ENCODE results near the gene ZWILCH. TPM values are rescaled to one million over a fixed set of nuclear protein-coding genes. Genes with fewer than 3 reads are reported as not detected.

The ZWILCH gene
- total RNA-seq, 1 experiment from 2014 or later: 39.9 TPM

DNA sequence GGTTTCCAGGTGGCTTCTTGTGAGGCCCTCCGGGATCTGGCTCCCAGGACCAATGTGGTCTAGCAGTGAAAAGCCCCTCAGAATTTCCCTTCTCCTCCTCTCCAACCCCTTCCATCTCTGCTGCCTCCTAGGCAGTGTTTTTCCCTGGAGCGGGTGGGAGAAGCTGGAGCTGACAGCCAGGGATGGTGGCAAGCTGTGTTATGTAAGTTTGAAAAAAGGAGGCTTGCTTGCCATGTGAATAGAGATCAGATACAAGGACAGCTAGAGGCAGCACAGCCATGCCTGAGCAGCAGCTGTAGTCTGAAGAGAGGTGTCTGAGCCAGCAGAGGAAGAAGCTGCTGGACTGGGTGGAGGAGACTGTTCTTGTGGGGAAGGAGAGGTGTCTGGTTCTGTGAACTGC lies 28.1 kb upstream of the ZWILCH start:
- POLR2A ChIA-PET: no interaction called here
- in situ Hi-C loops (cut with HindIII; ENCODE audit: low pct_unique_long_range_greater_than_20kb, low sequenced_read_pairs): no loop called here
- ATAC-seq: no peak

DNA sequence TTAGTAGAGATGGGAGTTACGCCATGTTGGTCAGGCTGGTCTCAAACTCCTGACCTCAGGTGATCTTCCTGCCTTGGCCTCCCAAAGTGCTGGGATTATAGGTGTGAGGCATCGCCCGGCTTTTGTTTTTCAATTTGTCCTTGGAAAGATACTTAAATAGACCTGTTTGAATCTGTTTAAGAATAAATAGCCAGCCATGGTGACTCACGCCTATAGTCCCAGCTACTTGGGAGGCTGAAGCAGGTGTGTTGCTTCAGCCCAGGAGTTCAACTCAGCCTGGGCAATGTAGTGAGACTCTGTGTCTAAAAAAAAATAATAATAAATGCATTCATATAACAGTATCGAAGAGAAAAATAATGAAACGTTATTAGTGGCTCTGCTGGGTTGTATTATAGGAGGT lies 24.9 kb upstream of the ZWILCH start:
- ATAC-seq (no peak), DNase-seq (ENCODE audit: low read depth, low spot score) (no peak)
- no peaks in the 10 kb centered on the region for H3K4me1 ChIP-seq (ENCODE audit: control insufficient read depth, insufficient read depth, low read length)
- H3K9me3 ChIP-seq (ENCODE audit: control insufficient read depth, insufficient read depth, low read depth, low read length): no peaks in the 10 kb centered on the region
- in situ Hi-C loops (cut with HindIII; ENCODE audit: low pct_unique_long_range_greater_than_20kb, low sequenced_read_pairs) (no loop called here), intact Hi-C loops (cut with micrococcal nuclease; ENCODE audit: unreplicated experiment) (no loop called here)
- H3K27me3 ChIP-seq (ENCODE audit: control insufficient read depth, insufficient read depth, low read length): no peaks in the 10 kb centered on the region
- no peak overlapping the region for H3K27ac ChIP-seq (ENCODE audit: low read length)
- CTCF ChIA-PET: no interaction called here
- POLR2A ChIA-PET: no interaction called here
- no peaks in the 10 kb centered on the region for H3K36me3 ChIP-seq (ENCODE audit: control insufficient read depth, insufficient read depth, low read length)
- no TSS peak for BruUV-seq (replicated peaks)
- TF ChIP-seq POLR2AphosphoS5 (IDR thresholded peaks at IDR 0.05; ENCODE audit: low read depth, low read length) (no peak), TCF7L2 (IDR thresholded peaks at IDR 0.05; ENCODE audit: low read depth, low read length) (no peak), SIN3A (IDR thresholded peaks at IDR 0.05; ENCODE audit: borderline replicate concordance, insufficient read depth, low read depth, low read length) (no peak)
- TF ChIP-seq, protein P1, sequence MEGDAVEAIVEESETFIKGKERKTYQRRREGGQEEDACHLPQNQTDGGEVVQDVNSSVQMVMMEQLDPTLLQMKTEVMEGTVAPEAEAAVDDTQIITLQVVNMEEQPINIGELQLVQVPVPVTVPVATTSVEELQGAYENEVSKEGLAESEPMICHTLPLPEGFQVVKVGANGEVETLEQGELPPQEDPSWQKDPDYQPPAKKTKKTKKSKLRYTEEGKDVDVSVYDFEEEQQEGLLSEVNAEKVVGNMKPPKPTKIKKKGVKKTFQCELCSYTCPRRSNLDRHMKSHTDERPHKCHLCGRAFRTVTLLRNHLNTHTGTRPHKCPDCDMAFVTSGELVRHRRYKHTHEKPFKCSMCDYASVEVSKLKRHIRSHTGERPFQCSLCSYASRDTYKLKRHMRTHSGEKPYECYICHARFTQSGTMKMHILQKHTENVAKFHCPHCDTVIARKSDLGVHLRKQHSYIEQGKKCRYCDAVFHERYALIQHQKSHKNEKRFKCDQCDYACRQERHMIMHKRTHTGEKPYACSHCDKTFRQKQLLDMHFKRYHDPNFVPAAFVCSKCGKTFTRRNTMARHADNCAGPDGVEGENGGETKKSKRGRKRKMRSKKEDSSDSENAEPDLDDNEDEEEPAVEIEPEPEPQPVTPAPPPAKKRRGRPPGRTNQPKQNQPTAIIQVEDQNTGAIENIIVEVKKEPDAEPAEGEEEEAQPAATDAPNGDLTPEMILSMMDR (IDR thresholded peaks at IDR 0.05): no peak
- TF ChIP-seq, protein P2, sequence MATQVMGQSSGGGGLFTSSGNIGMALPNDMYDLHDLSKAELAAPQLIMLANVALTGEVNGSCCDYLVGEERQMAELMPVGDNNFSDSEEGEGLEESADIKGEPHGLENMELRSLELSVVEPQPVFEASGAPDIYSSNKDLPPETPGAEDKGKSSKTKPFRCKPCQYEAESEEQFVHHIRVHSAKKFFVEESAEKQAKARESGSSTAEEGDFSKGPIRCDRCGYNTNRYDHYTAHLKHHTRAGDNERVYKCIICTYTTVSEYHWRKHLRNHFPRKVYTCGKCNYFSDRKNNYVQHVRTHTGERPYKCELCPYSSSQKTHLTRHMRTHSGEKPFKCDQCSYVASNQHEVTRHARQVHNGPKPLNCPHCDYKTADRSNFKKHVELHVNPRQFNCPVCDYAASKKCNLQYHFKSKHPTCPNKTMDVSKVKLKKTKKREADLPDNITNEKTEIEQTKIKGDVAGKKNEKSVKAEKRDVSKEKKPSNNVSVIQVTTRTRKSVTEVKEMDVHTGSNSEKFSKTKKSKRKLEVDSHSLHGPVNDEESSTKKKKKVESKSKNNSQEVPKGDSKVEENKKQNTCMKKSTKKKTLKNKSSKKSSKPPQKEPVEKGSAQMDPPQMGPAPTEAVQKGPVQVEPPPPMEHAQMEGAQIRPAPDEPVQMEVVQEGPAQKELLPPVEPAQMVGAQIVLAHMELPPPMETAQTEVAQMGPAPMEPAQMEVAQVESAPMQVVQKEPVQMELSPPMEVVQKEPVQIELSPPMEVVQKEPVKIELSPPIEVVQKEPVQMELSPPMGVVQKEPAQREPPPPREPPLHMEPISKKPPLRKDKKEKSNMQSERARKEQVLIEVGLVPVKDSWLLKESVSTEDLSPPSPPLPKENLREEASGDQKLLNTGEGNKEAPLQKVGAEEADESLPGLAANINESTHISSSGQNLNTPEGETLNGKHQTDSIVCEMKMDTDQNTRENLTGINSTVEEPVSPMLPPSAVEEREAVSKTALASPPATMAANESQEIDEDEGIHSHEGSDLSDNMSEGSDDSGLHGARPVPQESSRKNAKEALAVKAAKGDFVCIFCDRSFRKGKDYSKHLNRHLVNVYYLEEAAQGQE (IDR thresholded peaks at IDR 0.05; ENCODE audit: insufficient read depth in 1 of 2, low read depth in 2 of 2, low read length in 1 of 2): no peak
- H3K4me3 ChIP-seq (ENCODE audit: low read depth in 2 of 2, low read length in 2 of 2): no peak overlapping the region

More for the DNA sequence above, 28.1 kb upstream of the ZWILCH start:
- CTCF ChIA-PET: no interaction called here
- Histone ChIP-seq H3K9me3 (ENCODE audit: control insufficient read depth, insufficient read depth, low read depth, low read length) (no peaks in the 10 kb centered on the region), H3K27me3 (ENCODE audit: control insufficient read depth, insufficient read depth, low read length) (no peaks in the 10 kb centered on the region), H3K36me3 (ENCODE audit: control insufficient read depth, insufficient read depth, low read length) (no peaks in the 10 kb centered on the region), H3K4me3 (ENCODE audit: low read depth in 2 of 2, low read length in 2 of 2) (no peak overlapping the region), H3K4me1 (ENCODE audit: control insufficient read depth, insufficient read depth, low read length) (no peaks in the 10 kb centered on the region), H3K27ac (ENCODE audit: low read length) (no peak overlapping the region)
- intact Hi-C loops (cut with micrococcal nuclease; ENCODE audit: unreplicated experiment): no loop called here
- DNase-seq (ENCODE audit: low read depth, low spot score): no peak
- BruUV-seq (replicated peaks): no TSS peak
- TF ChIP-seq POLR2AphosphoS5 (IDR thresholded peaks at IDR 0.05; ENCODE audit: low read depth, low read length) (no peak), TCF7L2 (IDR thresholded peaks at IDR 0.05; ENCODE audit: low read depth, low read length) (no peak), SIN3A (IDR thresholded peaks at IDR 0.05; ENCODE audit: borderline replicate concordance, insufficient read depth, low read depth, low read length) (no peak)
- TF ChIP-seq, protein P2 (IDR thresholded peaks at IDR 0.05; ENCODE audit: insufficient read depth in 1 of 2, low read depth in 2 of 2, low read length in 1 of 2): no peak
- TF ChIP-seq, protein P1 (IDR thresholded peaks at IDR 0.05): no peak
